SK-N-SH treated with all-trans-retinoic acid at 6 μM for 48 hours (cell line): Measurements from ENCODE around the gene RBBP7.
A peak's percentile ranks its signal among the peaks of the same experiment; 100 is the strongest.

Experiments used
- ATAC-seq: fragments of 200-7000 bp; cut with Tn5 transposase; 3 replicates; pipeline ENCODE4 v1.9.1; 2020; ENCODE audit warnings: mild to moderate bottlenecking, moderate library complexity
- ARNTL ChIP-seq: fragments of 450-650 bp; formaldehyde crosslinking; IDR thresholded peaks from 2 replicates; pipeline ENCODE4 v1.5.0; 2020; ENCODE audit warnings: low read depth, mild to moderate bottlenecking, moderate library complexity, borderline replicate concordance
- CREB5 ChIP-seq: fragments of 250-450 bp; sonication (Bioruptor Pico); IDR thresholded peaks from 2 replicates; pipeline ENCODE4 v1.5.1; 2020; ENCODE audit warnings: low read depth, mild to moderate bottlenecking, moderate library complexity
- CSRNP3 ChIP-seq: fragments of 250-450 bp; sonication (Bioruptor Pico); IDR thresholded peaks from 2 replicates; pipeline ENCODE4 v1.5.1; 2021; ENCODE audit warnings: mild to moderate bottlenecking, moderate library complexity
- ESRRG ChIP-seq: fragments of 250-450 bp; sonication (Bioruptor Pico); IDR thresholded peaks from 2 replicates; pipeline ENCODE4 v1.6.1; 2021; ENCODE audit warnings: mild to moderate bottlenecking
- GLIS3 ChIP-seq: fragments of 250-450 bp; sonication (Bioruptor Pico); IDR thresholded peaks from 2 replicates; pipeline ENCODE4 v1.5.0; 2020; ENCODE audit warnings: mild to moderate bottlenecking, moderate library complexity
- ISL1 ChIP-seq: fragments of 250-450 bp; sonication (Bioruptor Pico); IDR thresholded peaks from 2 replicates; pipeline ENCODE4 v2.1.2; 2022; ENCODE audit warnings: mild to moderate bottlenecking, moderate library complexity
- PATZ1 ChIP-seq: fragments of 250-450 bp; sonication (Bioruptor Pico); IDR thresholded peaks from 2 replicates; pipeline ENCODE4 v1.8.0; 2020; ENCODE audit warnings: mild to moderate bottlenecking, moderate library complexity, borderline replicate concordance
- POU6F1 ChIP-seq: fragments of 250-450 bp; sonication (Bioruptor Pico); IDR thresholded peaks from 2 replicates; pipeline ENCODE4 v1.8.0; 2021; ENCODE audit warnings: low read depth, mild to moderate bottlenecking, moderate library complexity, borderline replicate concordance
- RARB ChIP-seq: fragments of 250-450 bp; sonication (Bioruptor Pico); IDR thresholded peaks from 2 replicates; pipeline ENCODE4 v1.8.0; 2021; ENCODE audit warnings: mild to moderate bottlenecking, moderate library complexity
- SNAI2 ChIP-seq: fragments of 250-450 bp; sonication (Bioruptor Pico); IDR thresholded peaks from 2 replicates; pipeline ENCODE4 v1.5.0; 2020; ENCODE audit warnings: mild to moderate bottlenecking, moderate library complexity
- TCF4 ChIP-seq: fragments of 250-450 bp; sonication (Bioruptor Pico); IDR thresholded peaks from 2 replicates; pipeline ENCODE4 v1.8.0; 2021; ENCODE audit warnings: mild to moderate bottlenecking, moderate library complexity, borderline replicate concordance
- ZFP3 ChIP-seq: fragments of 250-450 bp; sonication (Bioruptor Pico); IDR thresholded peaks from 2 replicates; pipeline ENCODE4 v1.5.0; 2020; ENCODE audit warnings: mild to moderate bottlenecking, moderate library complexity
- ZNF8 ChIP-seq: fragments of 450-650 bp; formaldehyde crosslinking; IDR thresholded peaks from 2 replicates; pipeline ENCODE4 v1.5.0; 2020; ENCODE audit warnings: mild to moderate bottlenecking, moderate library complexity
- TF ChIP-seq, protein P1 (sequence below): fragments of 250-450 bp; sonication (Bioruptor Pico); IDR thresholded peaks from 2 replicates; pipeline ENCODE4 v1.5.0; 2020; ENCODE audit warnings: mild to moderate bottlenecking, moderate library complexity

RBBP7 gene

GRCh38 chrX:16827225-16827624 lies 42.9 kb downstream of the RBBP7 start:
- peak; percentile 32; the same call in 2 of the 3 replicates for ATAC-seq
- TF ChIP-seq GLIS3 (CRISPR knock-in tag) (no peak), POU6F1 (CRISPR knock-in tag) (no peak), ZFP3 (CRISPR knock-in tag) (peak; percentile 76; the same call in 1 of the 2 replicates), RARB (CRISPR knock-in tag) (no peak)
- TF ChIP-seq, all 23 proteins: peak for 1

- peak; percentile 75 for ATAC-seq
- TF ChIP-seq, protein P1, sequence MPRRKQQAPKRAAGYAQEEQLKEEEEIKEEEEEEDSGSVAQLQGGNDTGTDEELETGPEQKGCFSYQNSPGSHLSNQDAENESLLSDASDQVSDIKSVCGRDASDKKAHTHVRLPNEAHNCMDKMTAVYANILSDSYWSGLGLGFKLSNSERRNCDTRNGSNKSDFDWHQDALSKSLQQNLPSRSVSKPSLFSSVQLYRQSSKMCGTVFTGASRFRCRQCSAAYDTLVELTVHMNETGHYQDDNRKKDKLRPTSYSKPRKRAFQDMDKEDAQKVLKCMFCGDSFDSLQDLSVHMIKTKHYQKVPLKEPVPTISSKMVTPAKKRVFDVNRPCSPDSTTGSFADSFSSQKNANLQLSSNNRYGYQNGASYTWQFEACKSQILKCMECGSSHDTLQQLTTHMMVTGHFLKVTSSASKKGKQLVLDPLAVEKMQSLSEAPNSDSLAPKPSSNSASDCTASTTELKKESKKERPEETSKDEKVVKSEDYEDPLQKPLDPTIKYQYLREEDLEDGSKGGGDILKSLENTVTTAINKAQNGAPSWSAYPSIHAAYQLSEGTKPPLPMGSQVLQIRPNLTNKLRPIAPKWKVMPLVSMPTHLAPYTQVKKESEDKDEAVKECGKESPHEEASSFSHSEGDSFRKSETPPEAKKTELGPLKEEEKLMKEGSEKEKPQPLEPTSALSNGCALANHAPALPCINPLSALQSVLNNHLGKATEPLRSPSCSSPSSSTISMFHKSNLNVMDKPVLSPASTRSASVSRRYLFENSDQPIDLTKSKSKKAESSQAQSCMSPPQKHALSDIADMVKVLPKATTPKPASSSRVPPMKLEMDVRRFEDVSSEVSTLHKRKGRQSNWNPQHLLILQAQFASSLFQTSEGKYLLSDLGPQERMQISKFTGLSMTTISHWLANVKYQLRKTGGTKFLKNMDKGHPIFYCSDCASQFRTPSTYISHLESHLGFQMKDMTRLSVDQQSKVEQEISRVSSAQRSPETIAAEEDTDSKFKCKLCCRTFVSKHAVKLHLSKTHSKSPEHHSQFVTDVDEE (CRISPR knock-in tag), result no peak
- TF ChIP-seq ESRRG (CRISPR knock-in tag), result peak; percentile 69; the same call in 1 of the 2 replicates
These were observed 44.0 kb downstream of the RBBP7 start for GRCh38 chrX:16826207-16826606.

DNA sequence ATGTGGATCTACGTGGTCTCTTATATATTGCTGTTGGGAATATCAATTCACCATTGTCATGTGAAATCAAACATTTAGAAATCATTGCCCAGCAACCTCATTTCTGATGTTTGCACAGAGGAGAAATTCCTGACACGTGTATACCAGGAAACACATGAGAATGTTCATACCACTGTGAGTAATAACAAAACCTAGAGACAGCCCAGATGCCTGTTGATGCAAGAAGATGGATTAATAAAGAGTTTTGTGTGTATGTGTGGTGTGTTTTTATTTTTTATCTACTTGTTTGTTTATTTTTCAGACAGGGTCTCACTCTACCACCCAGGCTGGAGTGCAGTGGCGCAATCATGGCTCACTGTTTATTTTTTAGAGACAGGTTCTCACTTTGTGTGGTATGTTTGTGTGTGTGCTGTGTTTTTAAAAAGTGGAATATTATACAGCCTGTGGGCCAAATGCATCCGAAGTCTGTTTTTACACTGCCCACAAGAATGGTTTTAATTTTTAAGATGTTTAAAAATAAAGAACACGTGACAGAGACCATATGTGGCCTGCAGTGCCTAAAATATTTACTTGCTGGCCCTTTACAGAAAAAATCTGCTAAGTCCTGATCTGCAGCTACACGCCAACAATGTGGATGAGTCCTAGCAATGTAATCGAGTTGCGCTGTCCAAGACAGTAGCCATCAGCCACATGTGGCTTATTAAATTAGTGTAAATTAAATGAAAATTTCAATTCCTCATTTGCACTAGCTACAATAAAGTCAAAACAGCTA lies 44.7 kb downstream of the RBBP7 start:
- no peak for TF ChIP-seq ZNF8
- TF ChIP-seq TCF4 (CRISPR knock-in tag), result 0 out of 2 replicates have a peak, but pooled peaks have one; percentile 42
- TF ChIP-seq, all 23 proteins: peak for 1
- ATAC-seq, result no peak; the same call in 2 of the 3 replicates

- TF ChIP-seq GLIS3 (CRISPR knock-in tag), result no peak
- TF ChIP-seq POU6F1 (CRISPR knock-in tag), result no peak
- no peak for TF ChIP-seq ARNTL (CRISPR knock-in tag)
- no peak for TF ChIP-seq CSRNP3
- no peak for TF ChIP-seq ISL1 (CRISPR knock-in tag)
- no peak for TF ChIP-seq ZFP3 (CRISPR knock-in tag)
- TF ChIP-seq PATZ1 (CRISPR knock-in tag), result no peak
- no peak for TF ChIP-seq CREB5
- no peak for TF ChIP-seq SNAI2 (CRISPR knock-in tag)
- TF ChIP-seq, all 23 proteins: peak for 0
- peak; percentile 60 for ATAC-seq
These were observed 47.4 kb downstream of the RBBP7 start for GRCh38 chrX:16822723-16823122.
